GM18508 (cell line): ENCODE data around the gene ESCO1.
"Not testable (repeated sequence)": the region's sequence is repeated elsewhere in the genome, so short reads cannot be mapped to it uniquely, and the experiment has no call there.

Experiments
- ATAC-seq: cut with Tn5 transposase; IDR thresholded peaks from one replicate; pipeline ENCODE4 v1.9.1; 2021; ENCODE audit warnings: moderate number of reproducible peaks; ENCODE audit not compliant: insufficient read depth, unreplicated experiment

ESCO1 gene

GRCh38 chr18:21592361-21592760, 8.1 kb downstream of the ESCO1 start:
- ATAC-seq = not testable (repeated sequence)

- no peak for ATAC-seq
Observed at GRCh38 chr18:21584391-21584790, 16.1 kb downstream of the ESCO1 start.

GRCh38 chr18:21575656-21576055, 24.8 kb downstream of the ESCO1 start:
- no peak for ATAC-seq

- no peak for ATAC-seq
Observed at GRCh38 chr18:21571772-21572171, 28.7 kb downstream of the ESCO1 start.

GRCh38 chr18:21559195-21559594, 41.3 kb downstream of the ESCO1 start:
- no peak for ATAC-seq

- no peak for ATAC-seq
Observed at GRCh38 chr18:21557607-21558253, 42.8 kb downstream of the ESCO1 start.

GRCh38 chr18:21550510-21550970, 50.0 kb downstream of the ESCO1 start:
- no peak for ATAC-seq

- ATAC-seq = no peak
Observed at GRCh38 chr18:21548647-21549046, 51.9 kb downstream of the ESCO1 start.

GRCh38 chr18:21546423-21546822, 54.1 kb downstream of the ESCO1 start:
- no peak for ATAC-seq

GRCh38 chr18:21538230-21538629, 62.3 kb downstream of the ESCO1 start:
- no peak for ATAC-seq

GRCh38 chr18:21534327-21534726, 66.2 kb downstream of the ESCO1 start:
- ATAC-seq = no peak

- no peak for ATAC-seq
Observed at GRCh38 chr18:21526463-21526862, 74.0 kb downstream of the ESCO1 start.

GRCh38 chr18:21525916-21526315, 74.6 kb downstream of the ESCO1 start:
- no peak for ATAC-seq

- ATAC-seq = no peak
Observed at GRCh38 chr18:21522530-21522929, 78.0 kb downstream of the ESCO1 start.

GRCh38 chr18:21513741-21514140, 86.8 kb downstream of the ESCO1 start:
- no peak for ATAC-seq

GRCh38 chr18:21513292-21513691, 87.2 kb downstream of the ESCO1 start:
- ATAC-seq = no peak

GRCh38 chr18:21509062-21509461, 91.4 kb downstream of the ESCO1 start:
- no peak for ATAC-seq

- ATAC-seq = no peak
Observed at GRCh38 chr18:21507913-21508701, 92.4 kb downstream of the ESCO1 start.

- ATAC-seq = no peak
Observed at GRCh38 chr18:21502661-21503060, 97.8 kb downstream of the ESCO1 start.

GRCh38 chr18:21499997-21500396, 100.5 kb downstream of the ESCO1 start:
- no peak for ATAC-seq

GRCh38 chr18:21496277-21496835, 104.1 kb downstream of the ESCO1 start:
- no peak for ATAC-seq
